ENCODE results near the gene MS4A13.
"Not testable (repeated sequence)": the region's sequence is repeated elsewhere in the genome, so short reads cannot be mapped to it uniquely, and the experiment has no call there.

MS4A13 gene

DNA sequence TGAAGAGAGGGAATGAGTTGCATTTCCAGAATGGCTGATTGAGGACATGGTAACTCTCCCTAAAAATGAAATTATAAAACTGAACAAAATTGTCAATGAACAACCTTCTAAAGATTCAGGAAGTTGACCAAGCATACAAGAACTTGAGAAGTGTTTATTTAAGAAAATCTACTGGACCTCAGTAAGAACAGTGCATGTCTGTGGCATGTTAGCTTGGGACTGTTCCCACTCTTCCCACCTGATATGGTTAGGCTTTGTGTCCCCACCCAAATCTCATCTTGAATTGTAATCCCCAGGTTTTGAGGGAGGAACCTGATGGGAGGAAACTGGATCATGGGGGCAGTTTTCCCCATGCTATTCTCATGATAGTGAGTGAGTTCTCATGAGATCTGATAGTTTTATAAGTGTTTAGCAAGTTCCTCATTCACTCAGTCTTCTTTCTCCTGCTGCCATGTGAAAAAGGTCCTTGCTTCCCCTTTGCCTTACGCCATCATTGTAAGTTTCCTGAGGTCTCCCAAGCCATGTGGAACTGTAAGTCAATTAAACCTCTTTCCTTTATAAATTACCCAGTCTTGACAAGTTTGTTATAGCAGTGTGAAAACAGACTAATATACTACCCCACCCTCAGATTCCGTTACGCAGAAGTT, 15.4 kb downstream of the MS4A13 start:
- no peak for DNase-seq (ENCODE audit: low read depth)

- DNase-seq (ENCODE audit: low read depth) = not testable (repeated sequence)
Measured at GRCh38 chr11:60532383-60532782, 17.2 kb downstream of the MS4A13 start.

DNA sequence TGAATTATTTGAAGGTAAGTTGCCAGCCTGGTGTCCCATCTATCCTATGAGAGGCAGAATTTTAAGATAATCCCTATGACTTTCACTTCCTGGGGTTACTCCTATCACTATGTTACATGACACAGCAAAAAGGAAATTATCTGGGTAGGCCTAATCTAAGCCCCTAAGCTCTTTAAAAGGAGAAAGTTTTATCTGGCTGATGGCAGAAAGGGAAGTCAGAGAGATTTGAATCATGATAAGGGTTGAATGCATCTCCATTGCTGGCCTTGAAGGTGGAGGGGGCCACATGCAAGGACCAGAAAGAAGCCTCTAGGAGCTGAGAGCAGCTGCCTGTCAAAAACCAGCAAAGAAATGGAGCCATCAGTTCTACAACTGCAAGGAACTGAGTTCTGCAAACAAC, 23.4 kb downstream of the MS4A13 start:
- not testable (repeated sequence) for DNase-seq (ENCODE audit: low read depth)

DNA sequence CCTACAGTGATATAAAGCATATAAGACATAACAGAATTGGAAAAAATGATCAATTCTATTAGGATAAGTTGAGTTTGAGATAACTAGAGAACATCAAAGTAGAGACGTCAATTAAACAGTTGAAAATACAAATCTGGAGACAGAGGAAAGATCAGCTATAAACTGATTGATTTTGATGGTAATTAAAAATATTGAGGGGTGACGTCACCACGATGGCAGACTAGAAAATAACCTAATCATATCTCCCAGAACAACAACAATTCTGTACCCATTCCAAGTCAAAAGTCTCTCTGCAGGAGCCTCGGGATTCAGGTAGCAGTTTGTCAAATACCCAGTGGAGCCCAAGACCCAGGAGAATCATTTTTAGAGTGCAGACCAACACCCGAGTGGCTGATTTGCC, 28.9 kb downstream of the MS4A13 start:
- no peak for DNase-seq (ENCODE audit: low read depth)

DNA sequence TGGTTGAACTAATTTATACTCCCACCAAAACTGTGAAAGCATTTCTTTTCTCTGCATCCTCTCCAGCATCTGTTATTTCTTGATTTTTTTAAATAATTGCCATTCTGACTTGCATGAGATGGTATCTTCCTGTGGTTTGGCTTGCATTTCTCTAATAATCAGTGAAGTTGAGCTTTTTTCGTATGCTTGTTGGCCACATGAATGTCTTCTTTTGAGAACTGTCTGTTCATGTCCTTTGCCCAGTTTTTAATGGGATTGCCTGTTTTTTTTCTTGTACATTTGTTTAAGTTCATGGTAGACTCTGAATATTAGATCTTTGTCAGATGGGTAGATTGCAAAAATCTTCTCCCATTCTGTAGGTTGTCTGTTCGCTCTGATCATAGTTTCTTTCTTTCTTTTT, 46.1 kb downstream of the MS4A13 start:
- no peak for DNase-seq (ENCODE audit: low read depth)

GRCh38 chr11:60563553-60564235, 48.5 kb downstream of the MS4A13 start:
- no peak for DNase-seq (ENCODE audit: low read depth)

DNA sequence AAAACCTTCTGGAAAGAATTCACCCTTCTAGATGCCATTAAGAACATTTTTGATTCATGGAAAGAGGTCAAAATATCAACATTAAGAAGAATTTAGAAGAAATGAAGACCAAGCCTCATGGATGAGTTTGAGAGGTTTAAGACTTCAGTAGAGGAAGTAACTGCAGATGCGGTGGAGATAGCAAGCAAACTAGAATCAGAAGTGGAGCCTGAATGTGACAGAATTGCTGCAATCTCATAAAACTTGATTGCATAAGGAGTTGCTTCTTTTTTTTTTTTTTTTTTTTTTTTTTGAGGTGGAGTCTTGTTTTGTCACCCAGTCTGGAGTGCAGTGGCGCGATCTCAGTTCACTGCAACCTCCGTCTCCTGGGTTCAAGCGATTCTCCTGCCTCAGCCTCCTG, 51.6 kb downstream of the MS4A13 start:
- no peak for DNase-seq (ENCODE audit: low read depth)

DNA sequence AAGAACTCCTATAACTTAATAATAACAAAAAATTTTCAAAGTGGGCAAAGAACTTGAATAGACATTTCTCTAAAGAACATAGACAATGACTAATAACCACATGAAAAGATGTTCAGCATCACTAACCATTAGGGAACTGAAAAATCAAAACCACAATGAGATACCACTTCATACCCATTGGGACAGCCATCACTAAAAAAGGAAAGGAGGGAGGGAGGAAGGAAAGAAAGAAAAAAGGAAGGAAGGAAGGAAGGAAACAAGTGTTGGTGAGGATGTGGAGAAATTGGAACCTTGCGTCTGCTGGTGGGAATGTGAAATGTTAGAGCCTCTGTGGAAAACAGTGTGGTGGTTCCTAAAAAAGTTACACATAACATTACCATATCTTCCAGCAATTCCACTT, 55.8 kb downstream of the MS4A13 start:
- no peak for DNase-seq (ENCODE audit: low read depth)

DNA sequence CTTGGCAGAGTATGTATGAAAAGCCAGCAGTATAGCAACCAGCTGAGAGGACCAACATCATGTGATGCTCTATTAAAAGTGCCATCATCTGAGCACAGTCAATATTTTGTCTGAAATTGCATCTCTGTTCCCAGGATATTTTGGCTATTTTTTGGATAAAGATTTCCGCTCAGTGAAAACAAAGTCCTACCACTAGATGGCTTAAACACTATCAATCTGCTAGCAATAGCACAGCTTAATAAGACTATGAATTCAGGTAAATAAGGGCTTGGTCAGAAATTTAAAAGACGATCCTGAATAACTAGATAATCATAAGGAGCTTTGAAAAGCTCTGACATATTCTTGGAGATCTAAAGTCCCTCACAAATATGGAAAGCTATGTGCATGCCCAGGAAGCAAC, 74.4 kb downstream of the MS4A13 start:
- DNase-seq (ENCODE audit: low read depth) = no peak

Measured in amniotic epithelial cell (primary cell).